Measurements from ENCODE around the gene MADD.
"Not testable (repeated sequence)": the region's sequence is repeated elsewhere in the genome, so short reads cannot be mapped to it uniquely, and the experiment has no call there.

The MADD gene

GRCh38 chr11:47326198-47326597 lies 56.3 kb downstream of the MADD start:
- DNase-seq: no peak

DNA sequence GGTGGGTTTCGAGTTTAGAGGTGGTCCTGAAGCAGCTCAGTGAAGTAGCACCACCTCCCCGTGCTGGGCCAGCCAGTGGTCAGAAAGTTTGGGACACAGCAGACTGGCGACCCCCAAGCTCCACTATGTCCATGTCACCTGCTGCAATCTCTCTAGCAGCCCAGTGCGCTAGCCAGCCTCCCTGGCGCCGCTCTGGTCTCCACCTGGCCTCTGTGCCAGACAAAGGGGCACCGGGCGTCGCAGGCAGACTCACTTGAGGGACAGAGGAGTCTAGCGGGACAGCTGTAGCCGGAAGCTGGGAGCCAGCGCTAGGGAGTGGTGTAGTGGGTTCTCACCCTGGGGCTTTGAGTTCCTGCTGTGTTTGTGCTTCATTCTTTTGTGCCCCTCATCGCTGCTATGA lies 57.1 kb downstream of the MADD start:
- DNase-seq: no peak

DNA sequence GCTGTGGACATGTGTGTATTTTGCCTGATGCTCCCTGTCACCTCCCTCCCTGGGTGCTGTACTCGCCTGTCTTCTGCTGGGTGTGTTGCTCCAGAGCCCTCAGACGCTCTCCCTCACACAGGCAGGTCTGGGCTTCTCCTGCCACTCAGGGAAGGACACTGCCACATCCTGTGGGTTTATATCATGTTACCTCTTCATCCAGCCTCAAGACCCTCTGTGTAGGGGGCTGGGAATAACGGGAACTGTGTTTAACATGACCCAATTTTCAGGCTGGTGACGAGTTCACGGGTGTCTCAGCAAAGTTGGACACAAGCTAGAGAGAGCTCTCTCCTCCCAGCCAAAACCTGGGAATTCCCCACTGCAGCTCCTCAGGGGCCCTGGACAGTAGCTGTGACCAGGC lies 58.0 kb downstream of the MADD start:
- DNase-seq: no peak

DNA sequence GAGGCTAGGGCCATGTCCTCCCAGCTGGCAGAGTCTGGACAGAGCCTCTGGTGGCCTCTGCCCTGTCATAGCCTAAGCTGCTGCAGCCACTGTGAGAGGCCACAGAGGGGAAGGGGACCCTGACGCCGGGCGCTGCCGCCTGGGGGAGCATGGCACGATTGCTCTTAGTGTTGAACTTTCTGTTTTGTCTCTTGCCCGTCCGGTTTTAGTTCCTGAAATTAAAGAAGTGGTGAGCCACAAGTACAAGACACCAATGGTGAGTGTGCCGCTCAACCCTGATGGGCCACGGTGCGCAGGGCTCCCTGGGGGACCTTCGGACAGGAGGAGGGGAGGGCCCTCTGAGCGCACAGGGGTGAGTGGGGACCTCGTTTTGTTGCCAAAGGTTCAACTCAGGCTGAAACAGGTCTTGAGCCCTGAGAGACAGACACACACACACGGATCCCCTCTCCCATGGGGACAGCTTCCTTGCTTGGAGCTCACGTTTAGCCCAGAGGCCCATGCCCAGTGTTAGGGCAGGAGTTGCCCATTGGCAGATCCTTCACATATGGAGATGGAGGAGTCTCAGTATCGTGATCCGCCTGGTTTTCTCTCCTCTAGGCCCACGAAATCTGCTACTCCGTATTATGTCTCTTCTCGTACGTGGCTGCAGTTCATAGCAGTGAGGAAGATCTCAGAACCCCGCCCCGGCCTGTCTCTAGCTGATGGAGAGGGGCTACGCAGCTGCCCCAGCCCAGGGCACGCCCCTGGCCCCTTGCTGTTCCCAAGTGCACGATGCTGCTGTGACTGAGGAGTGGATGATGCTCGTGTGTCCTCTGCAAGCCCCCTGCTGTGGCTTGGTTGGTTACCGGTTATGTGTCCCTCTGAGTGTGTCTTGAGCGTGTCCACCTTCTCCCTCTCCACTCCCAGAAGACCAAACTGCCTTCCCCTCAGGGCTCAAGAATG lies 58.8 kb downstream of the MADD start:
- no peak for DNase-seq

DNA sequence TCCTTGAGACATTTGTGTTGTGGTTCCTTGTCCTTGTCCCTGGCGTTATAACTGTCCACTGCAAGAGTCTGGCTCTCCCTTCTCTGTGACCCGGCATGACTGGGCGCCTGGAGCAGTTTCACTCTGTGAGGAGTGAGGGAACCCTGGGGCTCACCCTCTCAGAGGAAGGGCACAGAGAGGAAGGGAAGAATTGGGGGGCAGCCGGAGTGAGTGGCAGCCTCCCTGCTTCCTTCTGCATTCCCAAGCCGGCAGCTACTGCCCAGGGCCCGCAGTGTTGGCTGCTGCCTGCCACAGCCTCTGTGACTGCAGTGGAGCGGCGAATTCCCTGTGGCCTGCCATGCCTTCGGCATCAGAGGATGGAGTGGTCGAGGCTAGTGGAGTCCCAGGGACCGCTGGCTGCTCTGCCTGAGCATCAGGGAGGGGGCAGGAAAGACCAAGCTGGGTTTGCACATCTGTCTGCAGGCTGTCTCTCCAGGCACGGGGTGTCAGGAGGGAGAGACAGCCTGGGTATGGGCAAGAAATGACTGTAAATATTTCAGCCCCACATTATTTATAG lies 59.6 kb downstream of the MADD start:
- DNase-seq: no peak

DNA sequence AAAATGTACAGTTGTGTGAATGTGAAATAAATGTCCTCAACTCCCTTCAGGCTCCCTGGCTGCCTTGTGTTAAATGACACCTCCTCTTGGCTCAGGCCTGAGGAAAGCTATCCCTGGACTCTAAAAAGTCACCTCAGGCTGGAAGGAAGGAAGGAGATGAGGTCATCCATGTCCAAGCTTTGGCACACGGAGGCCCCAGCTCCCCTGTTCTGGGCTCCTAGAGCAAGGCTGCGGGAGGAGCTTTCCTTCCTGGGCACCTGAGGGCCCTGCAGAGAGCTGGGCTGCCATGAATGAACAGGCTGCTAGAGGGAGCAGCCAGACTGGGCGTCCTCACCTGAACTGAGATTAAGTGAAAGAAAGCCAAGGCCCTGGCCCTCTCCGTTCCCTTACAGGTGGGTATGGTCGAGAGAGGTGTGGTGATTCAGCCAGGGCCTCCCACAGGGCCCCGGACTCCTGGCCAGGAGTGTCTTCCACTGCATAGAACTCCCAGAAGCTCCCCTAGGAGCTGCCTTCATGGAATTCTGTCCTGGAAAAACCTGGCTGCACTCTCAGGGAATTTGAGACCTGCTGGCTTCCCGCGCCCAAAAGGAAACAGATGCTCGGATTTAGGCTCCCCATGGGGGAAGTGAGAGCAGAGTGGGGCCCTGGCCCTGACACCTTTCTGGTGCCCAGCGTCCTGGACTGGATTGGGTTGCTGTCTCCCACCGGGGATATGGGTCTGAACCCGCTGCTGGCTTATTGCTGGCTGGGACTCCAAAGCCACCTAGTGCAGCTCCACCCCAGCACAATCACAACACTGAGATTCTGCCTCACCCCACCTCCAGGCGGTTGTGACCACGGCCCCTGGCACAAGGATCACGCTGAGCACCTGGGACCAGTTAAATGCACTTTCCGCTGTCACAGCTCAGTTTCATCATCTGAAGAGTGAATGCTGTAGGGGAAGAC lies 60.3 kb downstream of the MADD start:
- DNase-seq: no peak

DNA sequence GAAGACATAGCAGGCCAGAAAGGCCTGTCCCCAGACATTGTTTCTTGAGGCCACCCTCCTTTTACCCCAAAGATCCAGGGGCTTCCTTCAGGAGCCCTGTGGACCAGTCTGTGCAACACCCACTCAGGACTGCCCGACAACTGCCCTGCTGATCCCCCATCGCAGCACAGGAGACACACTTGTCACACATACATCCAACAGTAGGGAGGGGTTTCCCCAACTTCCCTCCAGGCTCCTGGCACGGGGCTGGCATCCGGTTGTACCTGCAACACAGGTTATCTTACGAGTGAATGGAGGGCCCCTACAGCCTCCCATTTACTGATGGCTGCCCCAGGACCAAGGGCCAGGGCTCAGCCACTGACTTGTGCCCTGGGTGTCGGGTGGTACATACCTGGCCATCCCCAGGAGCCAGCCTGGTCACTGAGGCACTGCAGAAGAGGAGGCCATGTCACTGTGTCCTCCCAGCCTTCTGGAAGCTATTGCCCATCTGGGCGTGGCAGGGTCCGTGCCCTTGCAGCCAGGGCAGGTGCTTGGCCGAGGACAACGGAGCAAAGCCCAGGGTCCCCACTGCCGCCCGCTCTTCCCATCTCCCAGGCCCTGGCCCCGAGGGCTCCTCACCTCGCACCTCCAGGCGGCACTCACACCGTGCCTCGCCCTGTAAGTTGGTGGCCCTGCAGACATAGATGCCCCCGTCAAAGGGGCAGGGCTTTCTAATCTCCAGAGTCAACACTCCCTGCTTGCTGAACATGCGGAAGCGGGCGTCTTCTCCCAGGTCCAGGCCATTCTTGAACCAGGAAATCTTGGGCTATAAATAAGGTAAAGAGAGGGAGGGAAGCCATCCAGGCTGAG lies 61.7 kb downstream of the MADD start:
- DNase-seq: no peak

GRCh38 chr11:47332303-47332711 lies 62.4 kb downstream of the MADD start:
- no peak for DNase-seq

DNA sequence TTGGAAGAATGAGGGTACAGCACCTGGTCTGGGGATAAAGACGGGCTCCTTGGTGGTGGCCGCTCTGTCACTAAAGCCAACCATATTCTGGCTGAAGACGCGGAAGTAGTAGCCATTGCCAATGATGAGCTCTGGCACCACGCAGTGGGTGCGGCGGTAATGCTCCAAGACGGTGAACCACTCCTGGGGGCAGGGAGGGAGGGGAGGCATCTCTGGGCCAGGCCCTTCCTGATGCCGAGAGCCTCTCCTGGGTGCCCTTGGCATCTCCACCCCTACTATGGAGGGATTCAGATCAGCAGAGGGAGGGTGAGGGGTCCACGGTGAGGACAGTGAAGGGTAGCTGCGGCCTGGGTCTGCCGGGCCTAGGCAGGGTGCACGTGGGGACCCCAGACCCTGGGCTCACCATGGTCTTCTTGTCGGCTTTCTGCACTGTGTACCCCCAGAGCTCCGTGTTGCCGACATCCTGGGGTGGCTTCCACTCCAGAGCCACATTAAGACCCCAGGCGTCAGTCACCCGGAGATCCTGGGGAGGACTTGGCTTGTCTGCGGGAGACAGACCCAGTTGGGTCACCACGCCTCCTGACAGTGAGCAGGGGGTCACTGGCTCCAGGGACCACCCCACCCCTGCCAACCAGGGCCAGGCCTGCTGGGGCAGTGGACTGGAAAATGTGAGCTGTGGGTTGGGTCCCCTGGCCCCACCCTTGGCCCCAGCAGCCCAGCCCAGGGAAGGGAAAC lies 63.0 kb downstream of the MADD start:
- no peak for DNase-seq

DNA sequence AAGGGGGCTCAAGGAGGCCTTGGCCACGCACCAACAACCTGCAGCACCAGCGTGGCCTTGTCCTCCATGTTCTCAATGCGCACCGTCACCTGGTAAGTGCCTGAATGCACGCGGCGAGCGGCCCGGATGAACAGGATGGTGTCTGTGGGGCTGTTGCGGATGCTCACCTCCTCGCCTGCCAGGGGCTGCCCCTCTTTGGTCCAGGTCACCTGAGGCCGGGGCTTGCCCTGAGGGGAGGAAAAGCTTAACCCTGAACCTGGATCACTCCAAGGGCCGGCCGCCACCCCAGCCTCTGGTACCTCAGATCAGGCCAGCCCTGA lies 63.6 kb downstream of the MADD start:
- no peak for DNase-seq

DNA sequence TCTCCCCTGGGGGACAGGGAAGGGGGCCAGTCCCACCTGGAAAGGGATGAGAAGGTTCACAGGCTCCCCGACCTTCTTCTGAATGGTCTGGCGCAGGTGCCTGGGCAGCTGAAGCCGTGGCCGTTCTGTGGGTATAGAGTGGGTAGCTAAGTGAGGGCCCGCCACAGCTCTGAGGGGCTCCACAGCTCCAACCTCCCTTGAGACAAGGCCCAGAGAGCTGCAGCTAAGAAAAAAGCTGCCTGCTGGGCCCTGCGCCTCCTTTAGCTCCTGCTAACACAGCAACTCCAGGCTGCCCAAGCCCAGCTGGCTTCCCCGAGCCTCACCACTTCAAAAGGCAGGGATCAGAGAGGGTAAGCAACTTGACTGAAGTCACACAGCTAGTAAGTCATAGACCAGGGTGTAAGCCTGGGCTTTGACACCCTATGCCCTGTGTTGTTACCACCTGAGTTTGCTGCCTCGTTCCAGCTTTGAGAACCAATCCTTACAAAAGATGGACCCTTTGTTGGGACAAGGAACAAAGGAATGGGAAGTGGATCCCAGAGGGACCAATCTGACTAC lies 64.0 kb downstream of the MADD start:
- DNase-seq: no peak

DNA sequence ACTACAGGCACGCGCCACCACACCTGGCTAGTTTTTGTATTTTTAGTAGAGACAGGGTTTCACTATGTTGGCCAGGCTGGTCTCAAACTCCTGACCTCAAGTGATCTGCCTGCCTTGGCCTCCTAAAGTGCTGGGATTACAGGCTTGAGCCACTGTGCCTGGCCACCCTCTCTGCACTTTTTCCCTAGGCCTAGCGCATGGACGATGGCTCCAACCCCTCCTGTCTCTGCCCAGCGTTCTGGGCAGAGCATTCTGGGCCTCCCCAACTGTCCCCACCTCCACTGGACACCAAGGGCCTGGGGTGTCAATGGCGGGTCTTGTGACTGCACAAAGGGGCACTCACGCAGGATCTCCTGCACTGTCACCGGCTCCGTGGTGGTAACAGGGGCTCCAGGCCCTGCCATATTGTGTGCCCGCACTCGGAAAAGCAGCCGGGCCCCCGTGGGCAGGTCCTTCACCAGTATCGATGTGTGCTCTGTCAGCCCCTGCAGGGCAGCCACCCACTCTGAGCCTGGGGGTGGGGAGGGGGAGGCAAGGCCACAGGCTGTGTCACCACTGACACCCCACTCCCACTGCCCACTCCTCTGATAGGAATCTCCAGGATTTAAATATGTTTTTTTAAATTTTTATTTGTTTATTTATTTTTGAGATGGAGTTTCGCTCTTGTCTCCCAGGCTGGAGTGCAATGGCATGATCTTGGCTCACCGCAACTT lies 64.9 kb downstream of the MADD start:
- not testable (repeated sequence) for DNase-seq

DNA sequence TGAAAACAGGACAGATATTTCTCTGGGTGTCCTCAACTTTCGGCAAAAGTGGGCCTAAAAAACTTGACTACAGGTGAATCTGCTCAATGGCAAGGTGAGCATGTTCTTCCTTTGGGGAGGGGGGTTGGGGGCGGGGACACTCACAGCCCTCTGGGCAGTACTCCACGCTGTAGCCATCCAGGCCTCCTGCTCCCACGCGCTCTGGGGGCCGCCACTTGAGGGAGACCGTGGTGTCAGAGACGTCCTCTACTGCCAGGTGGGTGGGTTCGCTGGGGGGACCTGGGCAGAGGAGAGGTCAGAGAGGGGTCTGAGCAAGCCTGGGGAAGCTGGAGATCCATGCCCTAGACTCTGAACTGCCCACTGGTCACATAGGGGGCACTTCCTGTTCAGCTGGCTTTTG lies 65.8 kb downstream of the MADD start:
- DNase-seq: no peak

GRCh38 chr11:47336595-47336994 lies 66.7 kb downstream of the MADD start:
- DNase-seq: no peak

DNA sequence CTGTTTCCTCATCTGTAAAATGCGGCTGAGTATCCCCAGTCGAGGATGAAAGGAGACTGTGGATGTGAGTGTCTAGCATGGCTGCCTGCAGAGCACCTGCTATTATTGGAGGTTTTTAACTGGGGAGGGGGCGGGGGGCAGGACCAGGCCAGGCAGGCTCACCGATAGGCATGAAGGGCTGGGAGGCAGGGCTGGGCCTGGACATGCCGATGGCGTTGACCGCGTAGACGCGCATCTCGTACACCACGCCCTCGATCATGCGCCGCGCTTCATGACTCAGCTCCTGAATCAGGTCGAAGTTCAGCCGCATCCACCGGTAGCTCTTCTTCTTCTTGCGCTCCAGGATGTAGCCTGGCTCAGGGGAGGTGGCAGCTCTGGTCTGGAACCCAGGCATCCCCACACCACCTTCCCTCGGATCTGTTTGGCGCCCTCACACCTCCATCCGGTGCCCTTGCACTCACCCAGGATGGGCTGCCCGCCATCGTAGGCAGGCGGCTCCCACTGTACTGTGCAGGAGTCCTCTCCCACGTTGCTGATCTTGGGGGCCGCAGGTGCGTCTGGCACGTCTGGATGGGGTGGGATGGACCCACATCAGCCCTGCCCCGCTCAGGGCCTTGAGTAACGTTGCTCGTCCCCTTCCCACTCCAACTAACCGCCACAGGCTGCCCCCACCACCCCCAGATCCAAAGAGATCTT lies 67.4 kb downstream of the MADD start:
- no peak for DNase-seq

DNA sequence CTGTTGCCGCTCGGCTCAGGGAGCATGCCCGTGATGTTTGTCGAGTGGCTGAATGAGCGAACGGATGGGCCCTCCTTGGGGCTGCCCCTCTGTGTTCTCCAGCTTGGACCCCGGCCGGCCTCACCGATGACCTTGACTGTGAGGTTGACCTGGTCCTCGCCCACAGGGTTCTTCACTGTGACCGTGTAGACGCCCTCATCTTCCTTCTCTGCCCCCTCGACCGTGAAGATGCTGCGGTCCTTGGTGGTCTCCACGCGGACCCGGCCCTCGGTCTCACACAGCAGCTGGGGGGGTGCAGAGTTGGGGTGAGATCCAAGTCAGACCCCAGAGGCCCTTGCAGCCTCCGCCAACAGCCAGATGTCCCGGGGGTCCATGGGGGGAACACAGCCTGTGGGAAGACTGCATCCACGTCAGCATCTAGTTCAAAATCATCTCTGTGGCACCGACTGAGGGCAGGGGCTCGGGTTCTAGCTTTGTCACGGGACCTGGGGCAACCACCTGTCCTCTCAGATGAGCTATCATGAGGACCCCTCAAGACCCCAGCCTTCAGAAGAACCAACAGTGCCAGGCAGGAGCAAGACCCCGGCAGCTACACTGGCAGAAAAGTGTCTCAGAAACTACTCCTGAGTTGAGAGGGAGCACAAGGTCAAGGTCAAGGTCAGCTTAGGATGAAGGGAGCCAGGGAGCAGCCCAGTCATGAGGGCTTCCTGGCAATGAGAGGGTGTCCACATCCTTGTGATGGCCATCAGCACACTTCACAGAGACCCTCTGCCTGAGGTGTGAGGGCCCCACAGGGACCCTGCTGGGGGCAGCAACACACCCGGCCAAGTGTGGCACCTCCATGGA lies 68.7 kb downstream of the MADD start:
- DNase-seq: no peak

DNA sequence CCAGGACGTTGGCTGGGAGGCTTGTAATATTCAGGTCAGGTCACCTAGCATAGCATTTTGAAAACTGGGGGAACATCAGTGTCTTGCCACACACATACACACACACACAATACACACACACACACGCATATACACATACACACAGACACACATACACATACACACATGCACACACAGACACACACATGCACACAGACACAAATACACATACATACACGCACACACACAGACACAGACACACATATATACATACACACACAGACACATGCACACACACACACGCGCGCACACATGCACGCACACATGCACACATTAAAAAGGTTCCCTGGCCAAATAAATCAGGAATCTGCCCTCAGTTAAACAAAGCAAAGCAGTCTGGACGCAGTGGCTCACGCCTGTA lies 70.1 kb downstream of the MADD start:
- DNase-seq: no peak

GRCh38 chr11:47340980-47341775 lies 71.2 kb downstream of the MADD start:
- DNase-seq: no peak

Data from cortex of kidney (tissue), 1 donor.